ENCODE data around the gene GP1BB. TPM values are rescaled to one million over a fixed set of nuclear protein-coding genes. Genes with fewer than 3 reads are reported as not detected.
"Not testable (repeated sequence)": the region's sequence is repeated elsewhere in the genome, so short reads cannot be mapped to it uniquely, and the experiment has no call there.

GP1BB gene
- total RNA-seq, 1 donor: 11.0 TPM

DNA sequence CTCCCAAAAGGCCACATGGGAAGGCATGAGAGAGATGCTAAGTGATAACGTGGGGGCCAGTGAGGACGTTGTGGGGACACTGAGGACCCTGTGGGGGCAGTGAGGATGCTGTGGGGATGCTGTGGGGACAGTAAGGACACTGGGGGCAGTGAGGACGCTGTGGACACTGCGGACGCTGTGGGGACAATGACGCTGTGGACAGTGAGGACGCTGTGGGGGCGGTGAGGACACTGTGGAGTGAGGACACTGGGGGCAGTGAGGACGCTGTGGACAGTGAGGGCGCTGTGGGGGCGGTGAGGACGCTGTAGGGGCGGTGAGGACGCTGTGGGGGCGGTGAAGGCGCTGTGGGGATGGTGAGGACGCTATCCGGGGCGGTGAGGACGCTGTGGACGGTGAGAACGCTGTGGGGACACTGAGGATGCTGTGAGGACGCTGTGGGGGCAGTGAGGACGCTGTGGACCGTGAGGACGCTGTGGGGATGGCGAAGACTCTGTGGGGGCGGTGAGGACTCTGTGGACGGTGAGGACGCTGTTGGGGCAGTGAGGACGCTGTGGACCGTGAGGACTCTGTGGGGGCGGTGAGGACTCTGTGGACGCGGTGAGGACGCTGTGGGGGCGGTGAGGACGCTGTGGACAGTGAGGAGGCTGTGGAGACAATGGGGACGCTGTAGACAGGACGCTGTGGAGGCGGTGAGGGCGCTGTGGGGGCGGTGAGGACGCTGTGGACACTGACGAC lies 1.8 kb downstream of the GP1BB start:
- DNase-seq (ENCODE audit: low read depth in 2 of 3, low spot score in 2 of 3): no peak

DNA sequence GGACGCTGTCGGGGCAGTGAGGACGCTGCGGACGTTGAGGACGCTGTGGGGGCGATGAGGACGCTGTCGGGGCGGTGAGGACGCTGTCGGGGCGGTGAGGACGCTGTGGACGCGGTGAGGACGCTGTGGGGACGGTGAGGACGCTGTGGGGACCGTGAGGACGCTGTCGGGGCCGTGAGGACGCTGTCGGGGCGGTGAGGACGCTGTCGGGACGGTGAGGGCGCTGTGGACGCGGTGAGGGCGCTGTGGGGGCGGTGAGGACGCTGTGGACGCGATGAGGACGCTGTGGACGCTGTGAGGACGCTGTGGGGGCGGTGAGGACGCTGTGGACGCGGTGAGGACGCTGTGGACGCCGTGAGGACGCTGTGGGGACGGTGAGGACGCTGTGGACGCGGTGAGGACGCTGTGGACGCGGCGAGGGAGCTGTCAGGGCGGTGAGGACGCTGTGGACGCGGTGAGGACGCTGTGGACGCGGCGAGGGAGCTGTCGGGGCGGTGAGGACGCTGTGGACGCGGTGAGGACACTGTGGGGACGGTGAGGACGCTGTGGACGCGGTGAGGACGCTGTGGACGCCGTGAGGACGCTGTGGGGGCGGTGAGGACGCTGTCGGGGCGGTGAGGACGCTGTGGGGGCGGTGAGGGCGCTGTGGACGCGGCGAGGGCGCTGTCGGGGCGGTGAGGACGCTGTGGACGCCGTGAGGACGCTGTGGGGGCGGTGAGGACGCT lies 2.9 kb downstream of the GP1BB start:
- not testable (repeated sequence) for DNase-seq (ENCODE audit: low read depth in 2 of 3, low spot score in 2 of 3)

DNA sequence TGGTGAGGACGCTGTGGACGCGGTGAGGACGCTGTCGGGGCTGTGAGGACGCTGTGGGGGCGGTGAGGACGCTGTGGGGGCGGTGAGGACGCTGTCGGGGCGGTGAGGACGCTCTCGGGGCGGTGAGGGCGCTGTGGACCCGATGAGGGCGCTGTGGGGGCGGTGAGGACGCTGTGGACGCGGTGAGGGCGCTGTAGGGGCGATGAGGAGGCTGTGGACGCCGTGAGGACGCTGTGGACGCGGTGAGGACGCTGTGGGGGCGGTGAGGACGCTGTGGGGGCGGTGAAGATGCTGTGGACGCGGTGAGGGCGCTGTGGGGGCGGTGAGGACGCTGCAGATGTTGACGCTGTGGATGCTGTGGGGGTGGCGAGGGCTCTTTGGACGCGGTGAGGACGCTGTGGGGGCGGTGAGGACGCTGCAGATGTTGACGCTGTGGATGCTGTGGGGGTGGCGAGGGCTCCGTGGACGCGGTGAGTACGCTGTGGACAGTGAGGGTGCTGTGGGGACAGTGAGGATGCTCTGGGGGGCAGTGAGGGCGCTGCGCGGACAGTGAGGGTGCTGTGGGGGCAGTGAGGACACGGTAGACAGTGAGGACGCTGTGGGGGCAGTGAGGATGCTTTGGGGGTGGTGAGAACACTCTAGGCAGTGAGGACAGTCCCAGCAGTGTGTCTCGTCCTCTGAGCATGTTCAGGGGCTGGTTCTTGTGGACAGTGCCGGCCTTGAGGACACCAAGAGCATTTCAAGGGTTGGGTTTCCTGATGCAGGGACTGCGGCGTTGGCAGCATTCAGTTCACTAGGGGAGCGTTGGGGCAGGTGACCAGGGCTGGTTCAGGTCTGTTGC lies 4.2 kb downstream of the GP1BB start:
- DNase-seq (ENCODE audit: low read depth in 2 of 3, low spot score in 2 of 3): no peak

DNA sequence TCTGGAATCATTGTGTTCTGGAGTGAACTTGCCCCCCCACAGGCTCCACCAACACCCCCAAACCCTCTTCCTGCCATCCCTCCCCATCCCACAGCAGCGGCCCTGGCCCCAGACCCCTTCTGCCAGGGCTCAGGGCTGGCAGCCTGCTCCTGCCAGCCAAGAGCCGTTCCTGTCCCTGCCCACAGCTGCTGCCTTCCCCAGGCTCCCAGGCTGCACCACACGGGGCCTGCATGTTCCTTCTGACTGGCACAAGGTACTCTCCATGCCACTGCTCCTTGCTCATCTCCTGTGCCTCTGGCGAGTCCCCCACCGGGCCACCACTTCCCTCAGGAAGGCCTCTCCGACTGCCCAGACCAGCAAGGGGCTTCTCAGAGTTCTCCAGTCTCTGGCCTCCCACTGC lies 4.9 kb downstream of the GP1BB start:
- DNase-seq (ENCODE audit: low read depth in 2 of 3, low spot score in 2 of 3): no peak

- no peak for DNase-seq (ENCODE audit: low read depth in 2 of 3, low spot score in 2 of 3)
Observed at GRCh38 chr22:19728836-19729235, 5.5 kb downstream of the GP1BB start.

GRCh38 chr22:19729507-19729906 lies 6.2 kb downstream of the GP1BB start:
- DNase-seq (ENCODE audit: low read depth in 2 of 3, low spot score in 2 of 3): no peak

DNA sequence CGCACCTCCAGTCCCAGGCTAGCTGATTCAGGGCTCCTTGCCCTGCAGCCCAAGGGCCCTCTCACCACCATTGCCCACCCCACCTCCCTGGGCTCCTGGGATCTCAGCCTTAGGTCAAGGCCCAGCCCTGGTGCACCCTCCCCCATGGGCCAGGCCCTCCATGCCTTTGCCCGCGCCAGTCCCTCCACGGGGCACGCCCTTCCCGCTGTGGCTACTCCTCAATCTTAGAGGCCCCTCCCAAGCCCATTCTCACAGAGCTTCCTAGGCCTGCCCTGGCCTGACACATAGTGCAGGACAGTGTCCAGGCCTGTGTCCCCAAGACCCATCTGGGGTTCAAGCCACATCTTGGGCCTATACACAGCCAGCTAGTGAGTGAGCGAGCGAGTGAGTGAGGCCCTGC lies 6.9 kb downstream of the GP1BB start:
- no peak for DNase-seq (ENCODE audit: low read depth in 2 of 3, low spot score in 2 of 3)

GRCh38 chr22:19730655-19731360 lies 7.5 kb downstream of the GP1BB start:
- peak; percentile 72 to 89 (median 74) for DNase-seq (ENCODE audit: low read depth in 2 of 3, low spot score in 2 of 3)

- DNase-seq (ENCODE audit: low read depth in 2 of 3, low spot score in 2 of 3): no peak
Observed at GRCh38 chr22:19731361-19732135, 8.2 kb downstream of the GP1BB start.

GRCh38 chr22:19732403-19733113 lies 9.2 kb downstream of the GP1BB start:
- DNase-seq (ENCODE audit: low read depth in 2 of 3, low spot score in 2 of 3): no peak

DNA sequence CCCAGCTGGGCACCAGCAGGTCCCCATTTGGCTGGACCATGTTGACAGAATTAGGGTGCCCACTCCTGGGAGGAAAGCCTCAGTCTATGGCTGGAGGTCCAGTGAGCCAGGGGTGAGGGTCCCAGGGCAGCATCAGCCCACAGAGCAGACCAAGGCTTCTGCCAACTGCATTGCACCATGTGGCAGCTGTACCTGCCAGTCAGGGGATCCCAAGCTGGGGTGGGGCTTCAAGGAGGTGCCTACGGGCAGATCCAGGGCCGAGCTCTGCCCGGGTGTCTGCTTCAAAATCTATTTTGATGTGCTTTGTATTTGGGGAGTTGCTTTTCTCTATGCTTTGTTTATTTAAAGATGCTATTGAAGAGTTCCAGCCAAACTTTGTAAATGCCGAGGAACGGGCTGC lies 10.4 kb downstream of the GP1BB start:
- no peak for DNase-seq (ENCODE audit: low read depth in 2 of 3, low spot score in 2 of 3)

GRCh38 chr22:19734163-19734562 lies 10.8 kb downstream of the GP1BB start:
- DNase-seq (ENCODE audit: low read depth in 2 of 3, low spot score in 2 of 3): no peak

DNA sequence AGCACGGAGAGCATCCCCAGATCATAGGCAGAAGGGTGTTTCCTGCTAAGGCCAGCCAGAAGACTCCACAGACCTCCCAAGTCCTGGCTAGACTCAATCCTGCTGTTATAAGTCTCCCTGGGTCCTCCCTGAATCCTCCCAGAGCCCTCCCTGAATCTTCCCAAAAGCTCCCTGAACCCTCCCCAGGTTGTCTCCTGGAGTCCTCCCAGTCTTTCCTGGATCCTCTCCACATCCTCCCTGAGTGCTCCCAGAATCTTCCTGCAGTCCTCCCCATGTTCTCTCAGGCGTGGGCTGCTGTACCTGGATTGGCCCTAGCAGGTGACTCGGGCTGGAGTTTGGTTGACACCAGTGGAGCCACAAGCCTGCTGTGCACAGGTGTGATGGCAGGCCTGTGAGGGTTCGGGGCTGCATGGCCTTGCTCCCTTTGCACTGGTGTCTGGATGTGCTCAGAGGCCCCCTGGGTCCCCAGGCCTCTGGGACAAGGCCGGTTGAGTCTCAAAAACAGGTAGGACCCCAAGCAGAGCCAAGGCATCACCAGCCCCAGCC lies 11.6 kb downstream of the GP1BB start:
- no peak for DNase-seq (ENCODE audit: low read depth in 2 of 3, low spot score in 2 of 3)

DNA sequence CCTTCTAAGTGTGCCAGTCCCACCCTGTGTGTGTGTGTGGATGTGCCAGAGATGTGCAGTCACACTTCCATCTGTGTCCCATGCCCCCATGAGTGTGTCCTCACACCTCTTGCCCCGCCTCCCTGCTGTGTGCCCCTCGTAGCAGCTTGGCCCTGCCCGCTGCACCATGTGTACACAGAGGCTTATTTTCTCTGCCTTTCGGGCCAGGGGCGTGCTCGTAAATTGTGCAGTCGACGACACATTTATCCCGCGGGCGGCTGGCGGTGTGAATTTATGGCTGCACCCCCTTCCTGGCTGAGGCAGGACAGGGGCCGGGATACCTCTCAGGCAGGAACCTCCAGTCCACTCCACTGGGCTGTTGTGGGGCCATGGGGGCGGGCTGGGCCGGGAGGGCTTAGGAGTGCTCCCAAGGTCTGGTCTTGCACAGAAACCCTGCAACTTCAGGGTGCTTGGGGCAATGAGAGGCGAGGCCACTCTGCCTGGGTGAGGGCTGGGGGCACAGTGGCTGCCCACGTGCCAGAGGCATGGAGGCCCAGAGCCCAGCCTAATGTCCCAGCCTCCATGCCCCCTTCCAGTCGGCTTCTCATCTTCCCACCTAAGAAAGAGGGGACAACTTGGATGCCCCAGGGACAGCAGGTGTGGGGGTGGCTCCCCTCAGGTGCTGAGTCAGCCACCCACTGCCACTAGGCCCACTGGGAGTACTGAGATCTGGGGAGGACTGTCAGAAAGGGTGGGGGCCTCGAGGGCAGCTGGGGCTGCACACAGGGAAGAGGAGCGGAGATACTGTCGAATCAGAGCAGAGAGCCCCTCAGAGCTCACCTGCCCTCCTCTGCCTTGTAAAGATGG lies 12.5 kb downstream of the GP1BB start:
- no peak for DNase-seq (ENCODE audit: low read depth in 2 of 3, low spot score in 2 of 3)

- no peak for DNase-seq (ENCODE audit: low read depth in 2 of 3, low spot score in 2 of 3)
Observed at GRCh38 chr22:19737846-19738663, 14.7 kb downstream of the GP1BB start.

GRCh38 chr22:19738664-19739447 lies 15.5 kb downstream of the GP1BB start:
- no peak for DNase-seq (ENCODE audit: low read depth in 2 of 3, low spot score in 2 of 3)

All from hematopoietic multipotent progenitor cell (in vitro differentiated cells).